Astrocyte of the spinal cord (primary cell): ENCODE data around the gene SPAG9.

Experiments used
- DNase-seq: peaks from one replicate; pipeline ENCODE4 v3.0.0; 2011; ENCODE audit warnings: low read depth, low spot score
- H3K4me3 ChIP-seq: 2 replicates; pipeline ENCODE4 v1.5.1; 2011; ENCODE audit warnings: low read depth, mild to moderate bottlenecking, low read length, moderate library complexity
- CTCF ChIP-seq: IDR thresholded peaks from 2 replicates; pipeline ENCODE4 v1.5.1; 2012; ENCODE audit warnings: low read depth, mild to moderate bottlenecking, low read length, inconsistent platforms
- in situ Hi-C: cut with HindIII; loops from 2 replicates; pipeline ENCODE4 v1.10.0; 2017; ENCODE audit warnings: low sequenced_read_pairs

Gene SPAG9

GRCh38 chr17:50917418-50917743 is 203.3 kb downstream of the SPAG9 start:
- H3K4me3 ChIP-seq = no peak overlapping the region
- no peak for TF ChIP-seq CTCF
- no peak for DNase-seq
- in situ Hi-C loops = no loop called here

GRCh38 chr17:50916708-50917417 is 203.8 kb downstream of the SPAG9 start:
- H3K4me3 ChIP-seq = no peak overlapping the region
- no peak for DNase-seq
- in situ Hi-C loops = no loop called here
- no peak for TF ChIP-seq CTCF

- in situ Hi-C loops = no loop called here
- TF ChIP-seq CTCF = no peak
- DNase-seq = no peak
- H3K4me3 ChIP-seq = no peak overlapping the region
Observed at GRCh38 chr17:50916026-50916707, 204.5 kb downstream of the SPAG9 start.

GRCh38 chr17:50914505-50915063 is 206.1 kb downstream of the SPAG9 start:
- in situ Hi-C loops = no loop called here
- H3K4me3 ChIP-seq = no peak overlapping the region
- no peak for DNase-seq
- no peak for TF ChIP-seq CTCF

- no peak for TF ChIP-seq CTCF
Observed at GRCh38 chr17:50913120-50913519, 207.5 kb downstream of the SPAG9 start.

More at GRCh38 chr17:50913120-50913519, 207.5 kb downstream of the SPAG9 start:
- no peak overlapping the region for H3K4me3 ChIP-seq
- DNase-seq = no peak
- in situ Hi-C loops = no loop called here
